Embryonic facial prominence (tissue), 1 donor: Measurements from ENCODE around the gene HEPHL1.
"Not testable (repeated sequence)": the region's sequence is repeated elsewhere in the genome, so short reads cannot be mapped to it uniquely, and the experiment has no call there.

Source experiments
- DNase-seq: peaks from one replicate; pipeline ENCODE4 v3.0.0-alpha.2; 2016; ENCODE audit errors: extremely low spot score

Gene HEPHL1

GRCh38 chr11:94084164-94084563, 63.0 kb downstream of the HEPHL1 start:
- no peak for DNase-seq

- no peak for DNase-seq
Measured at GRCh38 chr11:94088906-94089305, 67.8 kb downstream of the HEPHL1 start.

- no peak for DNase-seq
Measured at GRCh38 chr11:94089341-94089740, 68.2 kb downstream of the HEPHL1 start.

- DNase-seq: no peak
Measured at GRCh38 chr11:94090401-94090800, 69.2 kb downstream of the HEPHL1 start.

GRCh38 chr11:94091091-94091490, 69.9 kb downstream of the HEPHL1 start:
- DNase-seq: no peak

- no peak for DNase-seq
Measured at GRCh38 chr11:94100253-94100652, 79.1 kb downstream of the HEPHL1 start.

- no peak for DNase-seq
Measured at GRCh38 chr11:94103471-94103870, 82.3 kb downstream of the HEPHL1 start.

GRCh38 chr11:94104734-94105133, 83.6 kb downstream of the HEPHL1 start:
- DNase-seq: no peak

- DNase-seq: no peak
Measured at GRCh38 chr11:94106716-94107115, 85.6 kb downstream of the HEPHL1 start.

- no peak for DNase-seq
Measured at GRCh38 chr11:94107363-94107762, 86.2 kb downstream of the HEPHL1 start.

- no peak for DNase-seq
Measured at GRCh38 chr11:94111241-94111640, 90.1 kb downstream of the HEPHL1 start.

GRCh38 chr11:94111660-94112059, 90.5 kb downstream of the HEPHL1 start:
- DNase-seq: no peak

- DNase-seq: no peak
Measured at GRCh38 chr11:94112206-94112953, 91.2 kb downstream of the HEPHL1 start.

- DNase-seq: no peak
Measured at GRCh38 chr11:94117197-94117574, 96.0 kb downstream of the HEPHL1 start.

- DNase-seq: no peak
Measured at GRCh38 chr11:94117871-94118270, 96.7 kb downstream of the HEPHL1 start.

- DNase-seq: not testable (repeated sequence)
Measured at GRCh38 chr11:94119676-94120075, 98.5 kb downstream of the HEPHL1 start.

- DNase-seq: not testable (repeated sequence)
Measured at GRCh38 chr11:94120516-94120915, 99.4 kb downstream of the HEPHL1 start.

GRCh38 chr11:94120946-94121345, 99.8 kb downstream of the HEPHL1 start:
- DNase-seq: no peak

- no peak for DNase-seq
Measured at GRCh38 chr11:94125407-94126115, 104.4 kb downstream of the HEPHL1 start.

- DNase-seq: no peak
Measured at GRCh38 chr11:94127638-94128037, 106.5 kb downstream of the HEPHL1 start.

- no peak for DNase-seq
Measured at GRCh38 chr11:94128291-94128745, 107.2 kb downstream of the HEPHL1 start.

- DNase-seq: peak; percentile 78
Measured at GRCh38 chr11:94128746-94129511, 107.8 kb downstream of the HEPHL1 start, which contains the start of gene PANX1. Gene PANX1 (plus strand): TSS chr11:94128841. CDS start chr11:94129313, 472 bp downstream.
